ENCODE data around the gene TOMT.

TOMT gene

GRCh38 chr11:72088076-72088808, 17.5 kb upstream of the TOMT start:
- no peak for DNase-seq (ENCODE audit: low read depth)

GRCh38 chr11:72091292-72091691, 14.4 kb upstream of the TOMT start:
- DNase-seq (ENCODE audit: low read depth), result peak; percentile 28

- DNase-seq (ENCODE audit: low read depth), result no peak
Measured at GRCh38 chr11:72098741-72099140, 7.0 kb upstream of the TOMT start.

DNA sequence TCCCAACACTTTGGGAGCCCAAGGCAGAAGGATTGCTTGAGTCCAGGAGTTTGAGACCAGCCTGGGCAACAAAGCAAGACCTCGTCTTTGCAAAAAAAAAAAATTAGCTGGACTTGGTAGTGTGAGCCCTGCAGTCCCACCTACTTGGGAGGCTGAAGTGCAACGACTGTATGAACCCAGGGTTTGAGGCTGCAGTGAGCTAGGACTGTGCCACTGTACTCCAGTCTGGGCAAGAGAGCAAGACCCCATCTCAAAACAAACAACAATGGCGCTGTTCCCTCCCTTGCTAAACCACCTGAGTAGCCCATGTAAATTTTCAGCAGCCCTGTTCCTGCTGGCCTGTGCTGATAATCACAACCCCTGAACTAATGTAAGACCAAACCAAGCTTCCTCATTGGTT, 5.7 kb upstream of the TOMT start:
- DNase-seq (ENCODE audit: low read depth), result no peak

GRCh38 chr11:72100462-72100861, 5.3 kb upstream of the TOMT start:
- DNase-seq (ENCODE audit: low read depth), result no peak

- no peak for DNase-seq (ENCODE audit: low read depth)
Measured at GRCh38 chr11:72102162-72102561, 3.6 kb upstream of the TOMT start.

- no peak for DNase-seq (ENCODE audit: low read depth)
Measured at GRCh38 chr11:72102631-72102945, 3.1 kb upstream of the TOMT start.

- DNase-seq (ENCODE audit: low read depth), result peak; percentile 94
Measured at GRCh38 chr11:72102946-72103753, 2.6 kb upstream of the TOMT start, which contains the start of gene LAMTOR1. TSS of gene LAMTOR1 (minus strand) at chr11:72103297. CDS start at chr11:72103224, 73 bp downstream.

DNA sequence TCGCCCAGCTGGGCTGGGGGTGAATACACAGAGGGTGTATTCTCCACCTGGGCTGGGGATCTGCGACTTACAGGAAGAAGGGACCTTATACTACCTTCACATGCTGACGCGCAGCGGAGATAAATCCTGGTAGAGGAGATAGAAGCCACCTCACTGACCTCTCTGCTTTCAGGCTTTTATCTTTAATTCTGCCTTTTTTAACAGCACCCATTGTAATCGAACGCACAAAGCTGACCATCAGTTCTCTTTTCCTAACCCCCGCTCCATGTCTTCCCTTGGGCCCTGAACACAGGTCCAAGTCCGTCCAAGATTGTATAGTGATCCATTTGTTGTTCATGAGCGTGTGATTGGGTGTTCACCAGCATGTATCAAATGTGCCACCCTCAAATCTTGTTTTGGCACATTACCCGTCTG, 2.0 kb upstream of the TOMT start:
- DNase-seq (ENCODE audit: low read depth), result no peak

DNA sequence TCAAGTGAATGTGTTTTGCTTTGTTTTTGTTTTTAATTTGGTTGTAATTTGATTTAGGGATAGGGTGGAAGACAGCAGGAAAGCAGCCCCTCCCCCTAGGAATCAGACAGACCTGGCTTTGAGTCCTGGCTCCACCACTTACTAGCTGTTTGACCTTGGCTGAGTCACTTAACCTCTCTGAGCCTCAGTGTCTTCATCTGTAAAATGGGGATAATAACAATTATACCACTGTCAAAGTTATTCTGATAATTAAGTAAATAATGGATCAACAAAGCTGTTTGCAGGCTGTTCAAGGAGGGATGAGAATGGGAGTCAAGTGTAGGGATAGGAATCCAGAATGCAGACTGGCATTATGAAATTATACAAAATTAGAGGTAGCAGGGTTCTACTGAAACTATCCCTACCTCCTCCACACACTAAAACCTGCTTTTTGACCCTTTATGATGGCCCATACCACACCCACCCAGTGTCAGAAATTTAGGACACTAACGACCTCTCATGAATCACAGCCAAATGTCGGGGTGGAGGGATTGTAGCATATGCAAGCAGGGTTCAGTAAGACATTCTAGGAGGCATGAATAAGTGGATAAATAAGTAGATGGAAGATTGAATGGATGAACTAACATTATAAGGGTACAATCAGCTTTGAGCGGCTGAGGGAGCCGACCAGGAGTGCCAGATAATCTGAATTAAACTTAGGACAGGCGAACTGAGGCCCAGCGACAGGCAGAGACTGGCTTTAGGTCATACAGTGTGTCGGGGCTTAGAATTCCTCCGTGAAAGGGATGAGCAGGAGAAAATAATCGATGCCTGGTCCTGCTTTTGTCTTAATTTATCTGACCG, 5.8 kb downstream of the TOMT start:
- no peak for DNase-seq (ENCODE audit: low read depth)

DNA sequence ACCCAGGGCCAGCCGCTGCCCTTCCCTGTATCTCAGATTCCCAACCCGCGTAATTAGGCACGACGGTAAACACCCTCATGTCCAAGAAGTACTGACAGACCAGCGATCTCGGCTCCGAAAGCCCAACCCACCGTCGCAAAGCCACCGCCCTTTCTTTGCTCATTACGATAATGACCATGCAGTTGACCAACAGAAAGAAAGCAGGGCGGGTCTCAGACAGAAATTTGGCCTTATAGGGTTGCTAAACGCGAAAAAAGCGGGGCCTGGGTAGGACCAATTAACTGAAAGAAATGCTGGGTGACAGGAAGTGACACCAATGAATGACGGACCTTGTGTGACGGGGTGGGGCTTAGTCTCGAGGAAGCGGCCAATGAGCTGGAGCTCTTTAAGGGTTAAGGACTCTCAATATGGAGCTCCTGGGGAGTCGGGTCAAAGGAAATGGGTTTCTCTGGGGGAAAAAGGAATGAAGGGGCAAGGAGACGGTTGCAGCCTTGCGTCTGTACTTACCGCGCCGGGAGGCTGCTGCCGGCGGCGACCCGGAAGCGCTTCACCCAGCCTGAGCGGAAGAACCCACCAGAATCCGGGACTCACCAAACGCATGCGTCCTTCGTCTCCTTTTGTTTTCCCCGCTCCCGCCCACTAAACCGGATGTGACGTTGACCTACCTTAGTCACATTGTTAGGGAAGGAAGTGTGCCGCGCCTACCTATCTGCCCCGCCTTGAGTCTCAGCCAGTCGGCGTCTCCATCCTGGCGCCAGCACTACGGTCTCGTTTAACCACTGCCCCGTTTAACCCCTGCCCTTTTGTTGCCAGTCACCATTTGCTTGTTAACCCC, 6.6 kb downstream of the TOMT start, which contains the start of gene ANAPC15:
ANAPC15 (minus strand) TSS at position 553 of the 835 bp plus-strand sequence. CDS start 1,419 bp downstream, outside the sequence.
- peak; percentile 97 for DNase-seq (ENCODE audit: low read depth)

DNA sequence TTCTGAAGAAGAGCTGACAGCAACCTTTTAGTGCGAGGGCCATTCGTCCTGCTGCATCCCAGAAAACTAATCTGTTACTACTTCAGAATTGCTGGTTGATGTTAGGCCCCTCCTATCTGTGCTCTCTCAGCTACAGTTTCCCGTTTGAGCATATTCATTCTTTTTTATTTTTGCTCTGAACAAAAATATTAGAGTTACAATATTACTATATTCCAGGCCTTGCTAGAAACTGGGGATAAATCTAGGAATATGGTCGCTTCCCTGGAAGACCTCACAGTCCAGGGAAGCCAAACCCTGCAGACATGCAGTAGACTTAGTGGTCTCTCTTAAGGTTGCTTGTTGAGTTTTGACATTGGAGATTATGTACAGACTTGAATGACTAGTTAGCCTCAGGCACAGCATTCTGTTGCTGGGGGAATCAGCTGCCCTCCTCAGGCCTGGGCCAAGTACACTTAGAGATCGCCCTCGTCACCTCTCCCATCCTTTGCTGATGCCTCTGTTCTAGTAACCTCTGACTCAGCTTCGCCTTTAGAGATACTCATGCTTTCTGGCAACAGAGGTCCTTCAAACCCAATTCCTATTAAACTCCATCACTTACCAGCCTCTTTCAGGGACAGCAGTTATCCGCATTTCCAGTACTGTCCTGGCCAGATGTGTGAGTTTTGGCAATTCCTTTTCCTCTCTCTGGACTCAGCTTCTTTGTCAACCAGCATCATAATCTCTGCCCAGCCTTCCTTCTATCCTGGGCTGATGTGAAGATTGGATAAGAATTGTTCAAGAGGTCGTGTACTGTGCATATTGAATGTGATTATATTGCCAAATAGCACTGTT, 7.5 kb downstream of the TOMT start:
- DNase-seq (ENCODE audit: low read depth), result no peak

- no peak for DNase-seq (ENCODE audit: low read depth)
Measured at GRCh38 chr11:72114570-72114969, 8.8 kb downstream of the TOMT start.

DNA sequence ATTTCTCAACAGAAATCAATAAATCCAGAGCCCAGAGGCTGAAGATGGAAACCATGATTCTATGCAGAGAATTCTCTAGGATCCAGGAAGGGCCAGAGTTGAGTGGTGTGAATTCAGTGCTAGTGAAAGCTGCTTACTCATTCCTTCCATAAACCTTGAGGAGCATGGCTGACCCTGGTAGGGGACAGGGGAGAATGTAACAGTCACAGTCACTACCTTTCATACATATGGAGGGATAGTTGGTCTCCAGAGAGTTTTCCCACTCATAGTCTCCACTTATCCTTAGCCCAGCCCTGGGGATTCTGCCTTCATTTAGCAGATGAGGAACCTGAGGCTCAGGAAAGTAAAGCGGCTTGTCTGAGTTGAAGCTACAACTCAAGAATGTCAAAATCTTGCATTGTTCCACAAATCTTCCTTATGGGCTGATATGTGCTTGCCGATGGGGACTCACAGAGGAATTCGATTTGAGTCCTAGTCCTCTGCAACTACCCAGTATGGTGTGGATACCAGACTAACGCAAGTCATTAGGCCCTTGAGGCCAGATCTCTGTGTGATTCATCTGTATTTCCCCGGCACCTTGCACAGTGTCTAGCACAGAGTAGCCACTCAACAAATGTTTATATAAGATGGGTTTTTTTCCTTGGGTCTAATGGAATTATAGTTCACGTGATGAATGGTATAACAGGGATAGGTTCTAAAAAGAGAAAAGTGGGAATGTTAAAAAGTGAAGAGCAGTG, 10.5 kb downstream of the TOMT start:
- DNase-seq (ENCODE audit: low read depth), result no peak

- no peak for DNase-seq (ENCODE audit: low read depth)
Measured at GRCh38 chr11:72119198-72119597, 13.5 kb downstream of the TOMT start.

DNA sequence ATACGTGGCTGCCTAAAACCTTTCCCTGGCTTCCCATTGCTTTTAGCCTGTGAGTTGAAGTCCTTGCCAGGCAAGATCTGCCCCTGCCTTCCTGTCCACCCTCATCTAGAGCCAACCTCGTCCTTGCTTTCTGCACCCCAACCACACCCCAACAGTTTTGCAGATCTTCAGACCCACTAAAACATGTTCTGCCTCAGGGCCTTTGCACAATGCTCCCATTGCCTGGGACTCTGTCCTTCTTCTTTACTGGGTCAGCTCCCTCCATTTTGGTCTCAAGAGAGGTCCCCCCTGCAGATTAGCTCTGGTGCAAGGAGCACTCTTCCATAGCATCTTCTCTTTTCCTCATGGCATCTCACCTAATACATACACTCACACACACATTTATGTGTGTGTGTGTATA, 15.2 kb downstream of the TOMT start:
- DNase-seq (ENCODE audit: low read depth), result no peak

GRCh38 chr11:72122607-72123006, 16.9 kb downstream of the TOMT start:
- no peak for DNase-seq (ENCODE audit: low read depth)

- no peak for DNase-seq (ENCODE audit: low read depth)
Measured at GRCh38 chr11:72123117-72123653, 17.5 kb downstream of the TOMT start.

GRCh38 chr11:72124046-72124445, 18.3 kb downstream of the TOMT start:
- DNase-seq (ENCODE audit: low read depth), result no peak

DNA sequence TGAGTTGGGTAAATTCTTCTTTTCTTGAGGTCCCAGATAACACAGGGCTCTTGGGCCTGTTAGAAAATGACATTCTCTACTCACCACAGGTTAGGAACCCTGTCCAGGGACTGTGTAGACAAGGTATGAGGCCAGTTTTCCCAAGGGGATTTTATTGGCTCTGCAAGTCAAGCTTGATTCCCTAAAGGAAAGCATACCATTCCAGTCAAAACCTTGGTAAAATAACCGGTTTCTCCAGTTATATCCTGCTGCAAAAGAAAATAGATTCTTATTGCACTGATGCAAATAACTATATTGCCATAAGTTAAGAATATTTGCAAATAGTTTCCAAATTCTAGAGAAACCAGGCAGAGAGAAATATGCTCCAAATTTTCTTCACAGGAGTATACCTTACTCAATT, 20.2 kb downstream of the TOMT start:
- DNase-seq (ENCODE audit: low read depth), result no peak

All from stimulated activated CD8-positive, alpha-beta memory T cell treated with anti-CD3 and anti-CD28 coated beads, Interleukin-12 subunit alpha, Interleukin-12 subunit beta, amount 100 ng/mL, for 4 hours (primary cell).